ENCODE results near the gene SUFU. TPM values are rescaled to one million over a fixed set of nuclear protein-coding genes. Genes with fewer than 3 reads are reported as not detected.

Gene SUFU
- total RNA-seq, 1 donor: 3.6 TPM

DNA sequence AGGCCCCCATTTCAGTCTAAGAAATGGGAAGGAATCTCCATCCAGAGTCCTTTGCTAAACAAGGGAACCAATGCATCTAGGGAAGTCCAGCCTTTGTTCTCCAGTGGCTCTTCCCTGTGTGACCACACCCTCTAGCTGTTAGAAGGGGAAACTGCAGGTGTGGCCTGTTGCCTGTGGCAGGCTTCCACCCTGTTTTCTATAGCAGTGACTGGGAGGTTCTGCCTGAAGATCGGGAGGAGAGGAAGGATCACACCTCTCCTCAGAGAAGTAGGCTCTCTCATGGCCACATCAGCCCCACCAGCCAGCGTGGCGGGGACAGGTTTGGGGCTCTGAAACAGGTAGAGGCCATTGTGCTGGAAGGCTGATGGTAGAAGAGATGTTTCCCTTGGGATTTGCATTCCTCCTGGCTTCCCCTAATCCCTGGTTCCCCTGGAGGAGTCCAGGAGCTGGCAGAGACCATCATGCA, 92.8 kb downstream of the SUFU start:
- Histone ChIP-seq H3K9me3 (ENCODE audit: low read depth, low read length) (no peaks in the 10 kb centered on the region), H3K4me1 (ENCODE audit: insufficient read depth, low read length) (peaks cover 40% of the 10 kb centered on the region), H3K27me3 (ENCODE audit: insufficient read depth, low read length) (no peaks in the 10 kb centered on the region), H3K27ac (ENCODE audit: low read depth, low read length) (no peak overlapping the region), H2AFZ (ENCODE audit: low read length) (no peak overlapping the region), H3K4me3 (ENCODE audit: insufficient read depth, low read length) (no peak overlapping the region), H3K79me2 (ENCODE audit: insufficient read depth, low read length) (peaks cover 4% of the 10 kb centered on the region), H4K20me1 (ENCODE audit: insufficient read depth, low read length) (no peaks in the 10 kb centered on the region), H3K4me2 (ENCODE audit: insufficient read depth, low read length) (no peak overlapping the region), H3K36me3 (ENCODE audit: insufficient read depth, low read length) (no peaks in the 10 kb centered on the region)
- TF ChIP-seq, protein P1, sequence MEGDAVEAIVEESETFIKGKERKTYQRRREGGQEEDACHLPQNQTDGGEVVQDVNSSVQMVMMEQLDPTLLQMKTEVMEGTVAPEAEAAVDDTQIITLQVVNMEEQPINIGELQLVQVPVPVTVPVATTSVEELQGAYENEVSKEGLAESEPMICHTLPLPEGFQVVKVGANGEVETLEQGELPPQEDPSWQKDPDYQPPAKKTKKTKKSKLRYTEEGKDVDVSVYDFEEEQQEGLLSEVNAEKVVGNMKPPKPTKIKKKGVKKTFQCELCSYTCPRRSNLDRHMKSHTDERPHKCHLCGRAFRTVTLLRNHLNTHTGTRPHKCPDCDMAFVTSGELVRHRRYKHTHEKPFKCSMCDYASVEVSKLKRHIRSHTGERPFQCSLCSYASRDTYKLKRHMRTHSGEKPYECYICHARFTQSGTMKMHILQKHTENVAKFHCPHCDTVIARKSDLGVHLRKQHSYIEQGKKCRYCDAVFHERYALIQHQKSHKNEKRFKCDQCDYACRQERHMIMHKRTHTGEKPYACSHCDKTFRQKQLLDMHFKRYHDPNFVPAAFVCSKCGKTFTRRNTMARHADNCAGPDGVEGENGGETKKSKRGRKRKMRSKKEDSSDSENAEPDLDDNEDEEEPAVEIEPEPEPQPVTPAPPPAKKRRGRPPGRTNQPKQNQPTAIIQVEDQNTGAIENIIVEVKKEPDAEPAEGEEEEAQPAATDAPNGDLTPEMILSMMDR (IDR thresholded peaks at IDR 0.05; ENCODE audit: extremely low read depth, low read depth, low read length): peak; percentile 72
- DNase-seq (ENCODE audit: insufficient read length, low spot score, missing footprints): peak; percentile 90

DNA sequence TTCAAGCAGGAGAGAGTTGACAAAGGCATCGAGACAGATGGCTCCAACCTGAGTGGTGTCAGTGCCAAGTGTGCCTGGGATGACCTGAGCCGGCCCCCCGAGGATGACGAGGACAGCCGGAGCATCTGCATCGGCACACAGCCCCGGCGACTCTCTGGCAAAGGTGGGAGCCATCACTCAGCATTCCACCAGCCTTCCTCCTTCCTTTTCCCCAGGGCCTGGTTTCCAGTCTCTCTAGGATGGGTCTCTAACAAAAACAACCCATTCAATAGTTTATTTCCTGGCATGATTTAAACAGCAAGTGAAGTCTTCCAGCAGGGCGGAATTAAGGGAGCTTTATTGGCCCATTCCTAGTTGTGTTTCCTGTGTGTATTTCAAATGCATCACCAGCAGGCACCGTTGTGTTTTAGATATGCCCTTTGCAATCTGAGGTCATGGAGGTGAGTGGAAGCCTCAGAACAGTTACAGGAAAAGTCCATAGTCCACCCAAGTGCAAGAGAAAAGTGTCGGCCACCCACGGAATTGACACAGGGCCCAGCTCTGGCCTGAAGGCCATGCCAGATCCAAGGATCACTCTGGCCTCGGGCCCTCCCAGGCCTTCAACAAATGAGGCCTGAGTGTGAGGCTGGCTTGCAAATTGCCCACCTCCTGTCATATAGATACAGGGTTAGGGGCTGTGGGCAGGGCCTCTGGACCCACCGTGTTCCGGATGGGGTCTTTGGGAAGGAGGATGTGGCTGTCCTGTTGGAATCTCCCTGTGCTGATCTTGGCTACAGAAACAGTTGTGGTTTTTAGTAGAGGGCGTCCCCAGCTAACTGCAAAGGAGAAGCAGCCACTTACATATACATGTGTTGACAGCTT, 93.6 kb downstream of the SUFU start:
- Histone ChIP-seq H3K4me3 (ENCODE audit: insufficient read depth, low read length) (no peak overlapping the region), H2AFZ (ENCODE audit: low read length) (peak overlapping the region; percentile 44)
- TF ChIP-seq, protein P1 (IDR thresholded peaks at IDR 0.05; ENCODE audit: extremely low read depth, low read depth, low read length): no peak

DNA sequence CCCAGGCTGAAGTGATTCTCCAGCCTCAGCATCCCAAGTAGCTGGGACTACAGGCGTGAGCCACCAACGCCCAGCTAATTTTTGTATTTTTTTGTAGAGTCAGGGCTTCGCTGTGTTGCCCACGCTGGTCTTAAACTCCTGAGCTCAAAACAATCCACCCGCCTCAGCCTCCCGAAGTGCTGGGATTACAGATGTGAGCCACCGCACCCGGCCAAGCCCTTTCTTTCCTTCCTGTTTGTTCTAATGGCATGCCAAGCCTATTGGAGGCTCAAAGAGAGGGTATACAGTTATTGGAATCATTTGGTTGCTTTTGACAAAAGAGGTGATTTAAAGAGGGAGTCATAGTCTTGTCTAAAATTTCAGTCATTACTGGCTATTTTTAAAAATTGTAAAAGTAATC, 94.5 kb downstream of the SUFU start:
- Histone ChIP-seq H3K4me2 (ENCODE audit: insufficient read depth, low read length) (no peak overlapping the region), H3K27me3 (ENCODE audit: insufficient read depth, low read length) (no peaks in the 10 kb centered on the region), H3K27ac (ENCODE audit: low read depth, low read length) (no peak overlapping the region), H3K4me3 (ENCODE audit: insufficient read depth, low read length) (no peak overlapping the region), H3K79me2 (ENCODE audit: insufficient read depth, low read length) (no peaks in the 10 kb centered on the region), H3K9me3 (ENCODE audit: low read depth, low read length) (no peaks in the 10 kb centered on the region), H4K20me1 (ENCODE audit: insufficient read depth, low read length) (no peaks in the 10 kb centered on the region), H3K4me1 (ENCODE audit: insufficient read depth, low read length) (peaks cover 52% of the 10 kb centered on the region), H3K36me3 (ENCODE audit: insufficient read depth, low read length) (no peaks in the 10 kb centered on the region), H2AFZ (ENCODE audit: low read length) (no peak overlapping the region)
- TF ChIP-seq, protein P1 (IDR thresholded peaks at IDR 0.05; ENCODE audit: extremely low read depth, low read depth, low read length): no peak
- DNase-seq (ENCODE audit: insufficient read length, low spot score, missing footprints): no peak

More for the DNA sequence above, 93.6 kb downstream of the SUFU start:
- Histone ChIP-seq H3K27ac (ENCODE audit: low read depth, low read length) (peak overlapping the region; percentile 21), H3K4me2 (ENCODE audit: insufficient read depth, low read length) (no peak overlapping the region), H3K27me3 (ENCODE audit: insufficient read depth, low read length) (no peaks in the 10 kb centered on the region), H3K4me1 (ENCODE audit: insufficient read depth, low read length) (peaks cover 48% of the 10 kb centered on the region), H3K36me3 (ENCODE audit: insufficient read depth, low read length) (no peaks in the 10 kb centered on the region), H4K20me1 (ENCODE audit: insufficient read depth, low read length) (no peaks in the 10 kb centered on the region), H3K9me3 (ENCODE audit: low read depth, low read length) (no peaks in the 10 kb centered on the region), H3K79me2 (ENCODE audit: insufficient read depth, low read length) (peaks cover 3% of the 10 kb centered on the region)
- no peak for DNase-seq (ENCODE audit: insufficient read length, low spot score, missing footprints)

DNA sequence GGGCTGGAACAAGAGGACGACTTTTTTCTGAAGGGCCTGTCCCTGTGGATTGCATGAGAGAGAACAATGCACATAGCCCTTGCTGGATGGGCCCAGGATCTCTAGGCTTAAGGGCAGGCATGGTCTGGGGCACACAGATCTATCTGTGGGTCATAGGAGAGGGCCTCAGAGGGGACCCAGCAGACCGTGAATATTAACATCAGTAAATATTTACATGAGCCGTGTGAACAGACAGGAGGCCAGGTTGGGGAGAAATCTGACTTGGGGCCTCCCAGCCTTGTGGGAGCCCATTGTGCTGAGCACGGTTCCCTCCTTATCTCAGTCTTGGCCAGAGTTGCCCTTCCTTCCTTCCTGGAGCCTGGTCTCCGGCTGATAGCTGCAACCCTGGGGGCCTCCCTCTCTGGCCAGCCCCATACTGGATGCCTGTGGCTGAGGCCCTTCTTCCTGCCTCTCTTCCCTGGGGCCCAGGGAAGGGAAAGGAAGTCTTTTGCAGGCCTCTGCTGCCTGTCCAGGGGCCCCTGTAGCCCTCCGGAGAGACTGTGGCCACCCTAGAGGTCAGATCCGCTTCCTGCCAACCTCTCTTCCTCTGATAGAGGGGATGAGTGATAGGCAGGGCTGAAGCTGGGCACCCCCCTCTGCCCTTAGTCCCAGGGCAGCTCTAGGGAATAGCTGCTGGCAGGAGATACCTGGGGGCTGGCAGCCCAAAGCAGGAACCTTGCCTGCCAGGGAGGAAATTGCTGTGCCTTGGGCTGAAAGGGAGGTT, 96.0 kb downstream of the SUFU start:
- Histone ChIP-seq H3K27ac (ENCODE audit: low read depth, low read length) (no peak overlapping the region), H3K36me3 (ENCODE audit: insufficient read depth, low read length) (no peaks in the 10 kb centered on the region), H3K9me3 (ENCODE audit: low read depth, low read length) (no peaks in the 10 kb centered on the region), H3K4me1 (ENCODE audit: insufficient read depth, low read length) (peaks cover 61% of the 10 kb centered on the region), H3K4me2 (ENCODE audit: insufficient read depth, low read length) (no peak overlapping the region), H2AFZ (ENCODE audit: low read length) (no peak overlapping the region), H3K79me2 (ENCODE audit: insufficient read depth, low read length) (no peaks in the 10 kb centered on the region), H4K20me1 (ENCODE audit: insufficient read depth, low read length) (no peaks in the 10 kb centered on the region), H3K4me3 (ENCODE audit: insufficient read depth, low read length) (no peak overlapping the region), H3K27me3 (ENCODE audit: insufficient read depth, low read length) (no peaks in the 10 kb centered on the region)
- TF ChIP-seq, protein P1 (IDR thresholded peaks at IDR 0.05; ENCODE audit: extremely low read depth, low read depth, low read length): no peak
- DNase-seq (ENCODE audit: insufficient read length, low spot score, missing footprints): no peak

Data from osteoblast (primary cell).